Glutamatergic neuron (in vitro differentiated cells): ENCODE results near the gene TXNIP. TPM values are rescaled to one million over a fixed set of nuclear protein-coding genes. Genes with fewer than 3 reads are reported as not detected.

Experiments
- DNase-seq: peaks from one replicate; pipeline ENCODE4 v3.0.0; 2022
- H3K27ac Mint-ChIP-seq: one replicate; pipeline ENCODE4 v1.8.0; 2020; ENCODE audit warnings: mild to moderate bottlenecking, mixed read lengths, inconsistent platforms; ENCODE audit not compliant: unreplicated experiment
- H3K27me3 Mint-ChIP-seq: one replicate; pipeline ENCODE4 v1.8.0; 2020; ENCODE audit warnings: mild to moderate bottlenecking, moderate library complexity, mixed read lengths, inconsistent platforms; ENCODE audit not compliant: unreplicated experiment
- H3K36me3 Mint-ChIP-seq: one replicate; pipeline ENCODE4 v1.8.0; 2020; ENCODE audit warnings: mild to moderate bottlenecking, mixed read lengths, inconsistent platforms; ENCODE audit not compliant: unreplicated experiment
- H3K4me1 Mint-ChIP-seq: one replicate; pipeline ENCODE4 v1.8.0; 2020; ENCODE audit warnings: mild to moderate bottlenecking, low read depth, mixed read lengths, inconsistent platforms; ENCODE audit not compliant: unreplicated experiment
- H3K4me3 Mint-ChIP-seq: one replicate; pipeline ENCODE4 v1.8.0; 2020; ENCODE audit warnings: mild to moderate bottlenecking, mixed read lengths, inconsistent platforms; ENCODE audit not compliant: unreplicated experiment
- H3K9me3 Mint-ChIP-seq: one replicate; pipeline ENCODE4 v1.8.0; 2020; ENCODE audit warnings: mild to moderate bottlenecking, moderate library complexity, mixed read lengths, inconsistent platforms; ENCODE audit not compliant: unreplicated experiment
- CTCF ChIP-seq: fragments of 200-600 bp; sonication (generic); IDR thresholded peaks from one replicate; pipeline ENCODE4 v1.5.0; 2021; ENCODE audit not compliant: partially characterized antibody, unreplicated experiment
- total RNA-seq: library from RNA; stranded (reverse); fragmentation: NEBNext Ultra II Directional; extraction: Animal tissue kit (Norgen Biotek cat#: 25700); gene quantifications from one replicate; pipeline ENCODE4 v1.2.1, GENCODE V29; 2021; ENCODE audit not compliant: unreplicated experiment

The TXNIP gene
- total RNA-seq, 1 donor from 2014 or later = 126 TPM

GRCh38 chr1:146022403-146023127 is 26.2 kb upstream of the TXNIP start:
- H3K9me3 Mint-ChIP-seq = no peaks in the 10 kb centered on the region
- no peak overlapping the region for H3K27ac Mint-ChIP-seq
- no peaks in the 10 kb centered on the region for H3K4me1 Mint-ChIP-seq
- no peak overlapping the region for H3K4me3 Mint-ChIP-seq
- no peak for DNase-seq
- no peak for TF ChIP-seq CTCF
- peaks cover 12% of the 10 kb centered on the region for H3K36me3 Mint-ChIP-seq
- H3K27me3 Mint-ChIP-seq = peaks cover 10% of the 10 kb centered on the region

GRCh38 chr1:146021622-146022402 is 25.4 kb upstream of the TXNIP start, which contains the start of gene HJV:
Gene HJV (minus strand): TSS chr1:146021735. CDS start chr1:146020231, 1,504 bp downstream.
- DNase-seq = no peak
- Mint-ChIP-seq H3K4me1 (no peaks in the 10 kb centered on the region), H3K9me3 (no peaks in the 10 kb centered on the region), H3K27ac (no peak within 1 kb of the TSS), H3K36me3 (peaks cover 12% of the 10 kb centered on the region), H3K27me3 (peaks cover 7% of the 10 kb centered on the region), H3K4me3 (no peak within 1 kb of the TSS)
- TF ChIP-seq CTCF = no peak

GRCh38 chr1:146021050-146021445 is 24.7 kb upstream of the TXNIP start:
- H3K27ac Mint-ChIP-seq = no peak overlapping the region
- H3K4me1 Mint-ChIP-seq = no peaks in the 10 kb centered on the region
- no peak overlapping the region for H3K4me3 Mint-ChIP-seq
- no peak for DNase-seq
- TF ChIP-seq CTCF = no peak
- peaks cover 7% of the 10 kb centered on the region for H3K27me3 Mint-ChIP-seq
- H3K9me3 Mint-ChIP-seq = no peaks in the 10 kb centered on the region
- H3K36me3 Mint-ChIP-seq = peaks cover 12% of the 10 kb centered on the region

- Mint-ChIP-seq H3K4me1 (no peaks in the 10 kb centered on the region), H3K9me3 (no peaks in the 10 kb centered on the region), H3K27me3 (peaks cover 9% of the 10 kb centered on the region), H3K4me3 (no peak overlapping the region), H3K27ac (no peak overlapping the region), H3K36me3 (peaks cover 12% of the 10 kb centered on the region)
- no peak for DNase-seq
- no peak for TF ChIP-seq CTCF
These were observed 24.0 kb upstream of the TXNIP start for GRCh38 chr1:146020058-146021049.
